ENCODE measurements around the gene MAP1B.

Gene MAP1B

DNA sequence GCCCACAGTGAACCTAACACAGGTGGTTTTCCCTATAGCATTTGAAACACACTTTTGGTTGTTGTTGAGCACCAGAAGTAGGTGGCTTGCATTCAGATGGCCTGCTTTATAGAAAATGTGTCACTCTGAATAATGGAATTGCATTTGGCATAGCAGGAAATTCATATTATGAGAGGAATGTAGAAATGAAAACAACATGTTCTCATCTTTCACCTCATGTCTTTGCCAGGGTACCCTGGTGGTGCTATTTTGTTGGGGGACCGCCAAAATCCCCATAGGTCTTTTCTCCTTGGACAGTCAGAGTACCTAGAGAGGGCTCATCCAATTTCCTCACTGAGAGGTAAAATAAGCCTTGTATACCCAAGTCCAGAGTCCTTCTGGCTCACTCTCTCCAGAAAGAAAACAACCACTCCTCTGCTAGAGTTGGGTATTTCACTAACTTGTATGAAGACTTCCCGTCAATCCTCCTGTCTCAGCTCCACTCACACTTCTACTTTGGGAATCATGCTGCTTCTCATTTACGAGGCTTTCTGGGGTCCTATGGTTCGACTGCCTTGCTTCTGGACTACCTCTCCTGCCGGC lies 145.4 kb downstream of the MAP1B start:
- no peak for DNase-seq (ENCODE audit: low read depth)

DNA sequence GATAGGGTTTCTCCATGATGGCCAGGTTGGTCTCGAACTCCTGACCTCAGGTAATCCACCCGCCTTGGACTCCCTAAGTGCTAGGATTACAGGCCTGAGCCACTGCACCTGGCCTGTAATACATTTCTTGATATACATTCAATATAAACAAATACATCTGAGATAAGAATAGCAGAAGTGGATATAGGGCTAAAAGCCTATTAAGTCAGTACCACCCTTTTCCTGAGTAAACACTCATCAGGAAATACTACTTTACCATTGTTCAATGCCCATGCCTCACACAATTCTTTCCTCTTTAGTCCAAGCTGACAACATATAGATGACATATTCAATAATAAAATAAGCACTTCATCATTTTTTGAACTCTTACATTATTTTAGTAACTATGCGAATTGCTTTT lies 148.0 kb downstream of the MAP1B start:
- no peak for DNase-seq (ENCODE audit: low read depth)

DNA sequence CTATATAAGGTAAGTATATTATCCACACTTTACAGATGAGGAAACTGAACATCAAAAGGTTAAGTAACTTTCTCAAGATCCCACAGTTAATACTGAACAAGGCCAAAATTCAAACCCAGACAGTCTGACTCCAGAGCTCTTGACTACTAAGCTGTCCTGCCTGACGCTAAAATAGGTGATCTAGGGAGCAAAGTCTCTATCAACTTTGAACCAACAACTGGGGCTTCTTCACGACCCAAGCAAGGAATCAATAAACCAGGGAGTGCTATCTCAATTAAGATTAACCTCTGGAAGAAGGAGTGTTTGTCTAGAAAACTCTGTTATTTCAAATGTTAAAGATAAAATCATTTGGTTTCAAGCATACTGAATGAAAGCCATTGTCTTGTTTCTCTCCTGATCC lies 148.4 kb downstream of the MAP1B start:
- no peak for DNase-seq (ENCODE audit: low read depth)

DNA sequence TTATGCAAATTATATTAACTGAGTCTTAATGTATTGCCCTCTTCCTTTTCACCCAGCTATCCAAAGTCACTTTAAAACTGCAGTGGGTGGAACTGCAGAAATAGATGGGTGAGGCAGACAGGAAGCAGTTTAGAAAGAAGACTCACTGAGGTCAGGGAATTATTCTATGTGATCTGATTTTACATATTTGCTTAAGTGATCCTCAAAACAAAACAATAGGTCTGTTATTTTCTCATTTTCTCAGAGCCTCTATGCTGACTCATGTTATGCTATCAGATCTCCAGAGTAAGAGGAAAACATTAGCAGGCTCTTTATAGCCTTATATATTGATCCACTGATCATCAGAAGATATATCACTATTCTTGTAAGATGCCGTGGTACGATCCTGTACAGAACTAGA lies 149.3 kb downstream of the MAP1B start:
- no peak for DNase-seq (ENCODE audit: low read depth)
